ENCODE data around the gene SIL1.

Gene SIL1

GRCh38 chr5:138903130-138903775 lies 294.9 kb downstream of the SIL1 start:
- DNase-seq: no peak

- no peak for DNase-seq
Observed at GRCh38 chr5:138901716-138902115, 296.5 kb downstream of the SIL1 start.

- peak; percentile 28 for DNase-seq
Observed at GRCh38 chr5:138900281-138900965, 297.7 kb downstream of the SIL1 start.

GRCh38 chr5:138898742-138899141 lies 299.4 kb downstream of the SIL1 start:
- DNase-seq: no peak

GRCh38 chr5:138898299-138898698 lies 299.9 kb downstream of the SIL1 start:
- no peak for DNase-seq
